Bronchial epithelial cell (primary cell): ENCODE data around the gene MYH14. TPM values are rescaled to one million over a fixed set of nuclear protein-coding genes. Genes with fewer than 3 reads are reported as not detected.
"Not testable (repeated sequence)": the region's sequence is repeated elsewhere in the genome, so short reads cannot be mapped to it uniquely, and the experiment has no call there.

Experiments used
- DNase-seq: peaks from one replicate; pipeline ENCODE4 v3.0.0-alpha.2; 2010; ENCODE audit warnings: low read depth
- FAIRE-seq: peaks from 2 replicates; lab custom pipeline; 2011; peaks lifted over from hg19 to GRCh38; lab: Jason Lieb, UNC
- H3K27me3 ChIP-seq: 2 replicates; pipeline ENCODE4 v1.5.1; 2011; ENCODE audit warnings: low read length; ENCODE audit not compliant: control insufficient read depth, insufficient read depth
- H3K36me3 ChIP-seq: 2 replicates; pipeline ENCODE4 v1.5.1; 2011; ENCODE audit warnings: low read length; ENCODE audit not compliant: control insufficient read depth, insufficient read depth
- H3K4me3 ChIP-seq: 2 replicates; pipeline ENCODE4 v1.5.1; 2011; ENCODE audit warnings: mild to moderate bottlenecking, low read depth, low read length, control low read depth
- CTCF ChIP-seq: IDR thresholded peaks from 2 replicates; pipeline ENCODE4 v1.5.1; 2011; ENCODE audit warnings: mild to moderate bottlenecking, moderate library complexity, low read length, control low read depth, inconsistent platforms; ENCODE audit not compliant: insufficient read depth, severe bottlenecking
- total RNA-seq: library from RNA; depleted of rRNA; stranded (reverse); fragments of >200 nt; gene quantifications from 2 replicates; pipeline ENCODE4 v1.2.1, GENCODE V29; 2014

MYH14 gene
- total RNA-seq, 1 donor from 2014 or later = 6.8 TPM

GRCh38 chr19:50233308-50233910 lies 30.0 kb downstream of the MYH14 start:
- DNase-seq (no peak), FAIRE-seq (no peak)
- no peaks in the 10 kb centered on the region for H3K27me3 ChIP-seq
- H3K36me3 ChIP-seq = no peaks in the 10 kb centered on the region
- H3K4me3 ChIP-seq = no peak overlapping the region
- TF ChIP-seq CTCF = no peak

- not testable (repeated sequence) for H3K27me3 ChIP-seq, H3K36me3 ChIP-seq, FAIRE-seq, DNase-seq, H3K4me3 ChIP-seq
Observed at GRCh38 chr19:50237493-50237892, 34.1 kb downstream of the MYH14 start.

GRCh38 chr19:50238043-50238442 lies 34.6 kb downstream of the MYH14 start:
- Histone ChIP-seq H3K36me3 (no peaks in the 10 kb centered on the region), H3K27me3 (no peaks in the 10 kb centered on the region), H3K4me3 (no peak overlapping the region)
- no peak for DNase-seq
- no peak for TF ChIP-seq CTCF
- FAIRE-seq = no peak

- TF ChIP-seq CTCF = no peak
- Histone ChIP-seq H3K4me3 (no peak overlapping the region), H3K27me3 (no peaks in the 10 kb centered on the region), H3K36me3 (no peaks in the 10 kb centered on the region)
- FAIRE-seq (no peak), DNase-seq (no peak)
Observed at GRCh38 chr19:50239921-50240590, 36.6 kb downstream of the MYH14 start.

- DNase-seq = no peak
- no peaks in the 10 kb centered on the region for H3K36me3 ChIP-seq
- TF ChIP-seq CTCF = no peak
- no peak overlapping the region for H3K4me3 ChIP-seq
- no peak for FAIRE-seq
- no peaks in the 10 kb centered on the region for H3K27me3 ChIP-seq
Observed at GRCh38 chr19:50242581-50242980, 39.2 kb downstream of the MYH14 start.

GRCh38 chr19:50244695-50245094 lies 41.3 kb downstream of the MYH14 start:
- Histone ChIP-seq H3K27me3 (no peaks in the 10 kb centered on the region), H3K36me3 (no peaks in the 10 kb centered on the region), H3K4me3 (no peak overlapping the region)
- DNase-seq (no peak), FAIRE-seq (no peak)
- TF ChIP-seq CTCF = no peak
